22Rv1 (cell line): ENCODE results near the gene PHPT1.

ENCODE experiments used
- CTCF ChIP-seq: fragments of 450-650 bp; IDR thresholded peaks from 2 replicates; pipeline ENCODE4 v1.5.1; 2017; ENCODE audit warnings: mild to moderate bottlenecking
- ZFX ChIP-seq: fragments of 450-650 bp; IDR thresholded peaks from 2 replicates; pipeline ENCODE4 v1.6.1; 2017; ENCODE audit warnings: antibody characterized with exemption, borderline replicate concordance

DNA sequence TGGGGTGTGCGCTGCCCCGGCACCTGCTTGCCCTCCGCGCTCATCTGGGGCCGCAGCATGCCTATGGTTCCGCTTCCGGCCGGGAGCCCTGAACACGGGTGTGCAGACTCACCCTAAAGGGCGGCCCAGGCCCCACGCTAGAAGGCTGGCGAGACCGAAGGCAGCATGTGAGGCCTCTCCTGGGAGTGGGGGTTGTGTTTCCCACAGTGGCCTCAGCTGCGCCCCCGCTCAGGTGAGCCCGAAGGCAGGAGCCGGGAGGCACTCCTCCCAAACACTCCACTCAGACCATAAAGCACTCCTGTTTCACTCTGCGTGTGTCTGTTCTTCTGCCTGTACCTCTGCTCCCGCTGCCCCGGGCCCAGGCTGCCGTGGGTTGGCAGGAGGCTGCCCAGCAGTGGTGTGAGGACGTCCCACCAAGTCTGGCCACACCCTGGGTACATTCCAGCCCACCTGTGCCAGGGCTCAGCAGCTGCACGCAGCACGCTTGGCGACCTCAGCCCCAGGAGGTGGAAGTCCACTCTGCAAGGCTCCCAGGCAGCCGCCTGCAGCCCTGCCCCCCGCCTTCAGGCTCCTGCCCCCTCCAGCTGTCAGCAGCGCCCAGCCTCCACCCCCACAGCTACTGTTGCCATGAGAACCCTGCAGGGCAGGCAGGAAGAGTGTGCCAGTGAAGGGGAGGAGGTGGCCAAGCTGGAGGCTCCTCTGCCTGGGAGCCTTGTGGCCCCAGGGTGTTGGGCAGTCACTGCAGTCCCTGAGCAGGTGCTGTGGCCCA, 8.1 kb upstream of the PHPT1 start:
- TF ChIP-seq CTCF (no peak), ZFX (no peak)
